GM18909 (cell line): ENCODE results near the gene NUP85.
"Not testable (repeated sequence)": the region's sequence is repeated elsewhere in the genome, so short reads cannot be mapped to it uniquely, and the experiment has no call there.

Experiments
- ATAC-seq: cut with Tn5 transposase; IDR thresholded peaks from one replicate; pipeline ENCODE4 v1.9.1; 2021; ENCODE audit warnings: mild to moderate bottlenecking; ENCODE audit not compliant: unreplicated experiment, poor library complexity

Gene NUP85, protein sequence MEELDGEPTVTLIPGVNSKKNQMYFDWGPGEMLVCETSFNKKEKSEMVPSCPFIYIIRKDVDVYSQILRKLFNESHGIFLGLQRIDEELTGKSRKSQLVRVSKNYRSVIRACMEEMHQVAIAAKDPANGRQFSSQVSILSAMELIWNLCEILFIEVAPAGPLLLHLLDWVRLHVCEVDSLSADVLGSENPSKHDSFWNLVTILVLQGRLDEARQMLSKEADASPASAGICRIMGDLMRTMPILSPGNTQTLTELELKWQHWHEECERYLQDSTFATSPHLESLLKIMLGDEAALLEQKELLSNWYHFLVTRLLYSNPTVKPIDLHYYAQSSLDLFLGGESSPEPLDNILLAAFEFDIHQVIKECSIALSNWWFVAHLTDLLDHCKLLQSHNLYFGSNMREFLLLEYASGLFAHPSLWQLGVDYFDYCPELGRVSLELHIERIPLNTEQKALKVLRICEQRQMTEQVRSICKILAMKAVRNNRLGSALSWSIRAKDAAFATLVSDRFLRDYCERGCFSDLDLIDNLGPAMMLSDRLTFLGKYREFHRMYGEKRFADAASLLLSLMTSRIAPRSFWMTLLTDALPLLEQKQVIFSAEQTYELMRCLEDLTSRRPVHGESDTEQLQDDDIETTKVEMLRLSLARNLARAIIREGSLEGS

DNA sequence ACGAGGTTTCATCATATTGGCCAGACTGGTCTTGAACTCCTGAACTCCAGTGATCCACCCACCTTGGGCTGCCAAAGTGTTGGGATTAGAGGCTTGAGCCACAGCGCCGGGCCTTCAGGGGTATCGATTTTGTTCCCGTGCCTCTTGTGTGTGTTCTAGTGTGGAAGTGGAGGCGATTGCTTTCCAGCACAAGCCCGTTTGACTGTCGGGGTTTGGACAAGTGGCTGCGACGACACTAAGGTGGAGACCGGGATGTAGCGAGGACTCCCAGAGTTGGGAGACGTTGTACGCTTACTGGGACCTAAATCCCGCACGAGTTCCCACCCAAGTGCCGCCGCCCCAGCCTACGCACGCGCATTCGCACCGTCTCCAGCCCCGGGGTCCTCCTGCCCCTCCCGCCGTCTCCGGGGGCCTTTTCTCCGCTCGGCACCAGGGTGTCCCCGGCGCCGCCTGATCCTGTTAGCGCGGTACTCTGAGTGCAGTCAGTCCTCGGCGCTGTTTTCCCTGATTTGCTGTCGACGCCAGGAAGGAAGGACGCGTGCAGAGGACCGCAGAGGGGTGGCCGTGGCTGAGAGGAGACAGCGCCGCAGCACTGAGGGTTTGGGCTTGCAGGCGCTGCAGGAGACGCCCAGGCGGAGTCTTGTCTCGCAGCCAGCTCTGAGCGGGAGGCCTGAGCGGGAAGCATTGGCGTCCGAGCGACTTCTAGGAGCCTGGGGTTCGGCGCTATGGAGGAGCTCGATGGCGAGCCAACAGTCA lies at the start of gene NUP85:
TSS of gene NUP85 (plus strand) at position 643 of the 756 bp plus-strand sequence. CDS start at position 726, 83 bp downstream.
- ATAC-seq: peak; percentile 76

- not testable (repeated sequence) for ATAC-seq
Observed at GRCh38 chr17:75158480-75158879, 47.0 kb upstream of the NUP85 start.

DNA sequence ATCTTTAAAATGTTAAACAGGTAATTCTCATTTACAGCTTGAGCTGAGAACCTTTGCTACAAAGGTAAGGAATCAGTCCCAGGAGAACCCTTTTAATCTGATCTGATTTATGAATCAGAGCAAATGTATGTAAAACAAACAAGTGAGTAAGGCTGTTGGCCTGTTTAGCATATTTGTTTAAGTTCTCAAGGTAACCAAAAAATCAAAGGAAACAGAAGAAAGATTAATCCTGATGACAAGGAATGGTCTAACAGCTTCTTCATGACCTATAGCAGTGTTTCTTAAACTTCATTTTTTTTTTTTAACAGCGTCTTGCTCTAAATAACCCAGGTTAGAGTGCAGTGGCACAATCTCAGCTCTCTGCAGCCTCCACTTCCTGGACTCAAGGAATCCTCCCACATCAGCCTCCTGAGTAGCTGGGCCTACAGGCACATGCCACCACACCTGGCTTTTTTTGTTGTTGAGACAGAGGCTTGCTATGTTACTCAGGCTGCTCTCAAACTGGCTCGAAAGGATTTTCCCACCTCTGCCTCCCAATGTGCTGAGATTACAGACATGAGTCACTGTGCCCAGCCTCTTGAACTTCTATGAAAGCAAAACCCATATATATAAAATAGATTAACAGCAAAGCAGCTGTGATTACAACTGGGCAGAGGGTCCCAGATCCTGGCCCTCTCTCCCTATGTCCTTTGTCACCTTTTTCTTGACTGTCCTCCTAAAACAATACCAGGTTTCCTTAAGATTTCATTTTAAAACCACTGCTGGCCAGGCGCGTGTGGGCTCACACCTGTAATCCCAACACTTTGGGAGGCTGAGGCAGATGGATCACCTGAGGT lies 46.1 kb upstream of the NUP85 start:
- no peak for ATAC-seq

GRCh38 chr17:75160211-75160610 lies 45.3 kb upstream of the NUP85 start:
- ATAC-seq: no peak

GRCh38 chr17:75163074-75163473 lies 42.4 kb upstream of the NUP85 start:
- ATAC-seq: no peak

DNA sequence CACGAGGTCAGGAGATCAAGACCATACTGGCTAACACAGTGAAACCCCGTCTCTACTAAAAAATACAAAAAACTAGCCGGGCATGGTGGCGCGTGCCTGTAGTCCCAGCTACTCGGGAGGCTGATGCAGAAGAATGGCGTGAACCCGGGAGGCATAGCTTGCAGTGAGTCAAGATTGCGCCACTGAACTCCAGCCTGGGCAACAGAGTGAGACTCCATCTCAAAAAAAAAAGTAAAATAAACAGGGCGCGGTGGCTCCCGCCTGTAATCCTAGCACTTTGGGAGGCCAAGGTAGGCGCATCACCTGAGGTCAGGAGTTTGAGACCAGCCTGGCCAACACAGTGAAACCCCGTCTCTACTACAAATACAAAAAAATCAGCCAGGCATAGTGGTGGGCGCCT lies 40.9 kb upstream of the NUP85 start:
- ATAC-seq: not testable (repeated sequence)

DNA sequence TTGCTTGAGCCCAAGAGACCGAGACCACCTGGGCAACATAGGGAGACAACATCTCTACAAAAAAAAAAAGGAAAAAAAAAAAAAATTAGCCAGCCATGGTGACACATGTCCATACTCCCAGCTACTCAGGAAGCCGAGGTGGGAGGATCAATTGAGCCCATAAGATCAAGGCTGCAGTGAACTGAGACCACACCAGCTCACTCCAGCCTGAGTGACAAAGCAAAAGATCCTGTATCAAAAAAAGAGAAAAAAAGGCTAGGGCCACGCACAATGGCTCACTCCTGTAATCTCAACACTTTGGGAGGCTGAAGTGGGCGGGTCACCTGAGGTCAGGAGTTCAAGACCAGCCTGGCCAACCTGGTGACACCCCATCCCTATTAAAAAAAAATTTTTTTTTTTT lies 36.5 kb upstream of the NUP85 start:
- ATAC-seq: no peak

DNA sequence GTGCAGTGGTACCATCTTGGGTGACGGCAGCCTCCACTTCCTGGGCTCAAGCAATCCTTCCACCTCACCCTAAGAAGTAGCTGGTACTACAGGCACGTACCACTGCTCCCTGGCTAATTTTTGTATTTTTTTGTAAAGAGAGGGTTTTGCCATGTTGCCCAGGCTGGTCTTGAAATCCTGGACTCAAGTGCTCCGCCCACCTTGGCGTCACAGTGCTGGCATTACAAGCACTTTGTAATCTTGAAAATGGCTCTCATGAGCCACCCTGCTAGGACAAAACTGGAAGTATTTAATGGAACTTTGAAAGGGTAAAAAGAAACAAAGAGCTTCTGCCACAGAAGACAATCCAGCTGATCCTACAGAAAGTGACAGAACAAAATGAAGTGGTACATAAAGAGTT lies 32.0 kb upstream of the NUP85 start:
- ATAC-seq: no peak

DNA sequence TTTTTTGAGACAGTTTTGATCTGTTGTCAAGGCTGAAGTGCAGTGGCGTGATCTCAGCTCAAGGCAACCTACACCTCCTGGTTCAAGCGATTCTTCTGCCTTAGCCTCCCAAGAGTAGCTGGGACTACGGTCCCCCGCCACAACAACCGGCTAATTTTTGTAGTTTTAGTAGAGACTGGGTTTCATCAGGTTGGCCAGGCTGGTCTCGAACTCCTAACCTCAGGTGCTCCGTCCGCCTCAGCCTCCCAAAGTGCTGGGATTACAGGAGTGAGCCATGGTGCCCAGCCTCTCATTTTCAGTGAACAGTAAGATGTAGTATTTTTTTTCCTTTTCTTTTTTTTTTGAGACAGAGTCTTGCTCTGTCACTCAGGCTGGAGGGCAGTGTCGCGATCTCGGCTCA lies 30.5 kb upstream of the NUP85 start:
- ATAC-seq: no peak

DNA sequence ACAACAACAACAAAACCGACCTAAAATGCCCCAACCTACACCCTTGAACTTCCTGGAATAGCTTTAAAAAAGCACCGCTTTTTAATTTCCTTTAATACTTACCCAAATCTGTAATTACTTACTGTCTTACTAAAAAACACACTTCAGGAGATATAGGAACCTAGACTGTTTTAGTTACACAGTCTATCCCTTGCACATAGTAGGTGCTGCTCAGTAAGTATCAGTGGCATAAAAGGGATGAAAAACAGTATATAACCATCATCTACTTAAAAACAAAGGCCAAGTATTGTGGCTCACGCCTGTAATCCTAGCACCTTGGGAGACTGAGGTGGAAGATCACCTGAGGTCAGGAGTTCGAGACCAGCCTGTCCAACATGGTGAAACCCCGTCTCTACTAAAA lies 28.9 kb upstream of the NUP85 start:
- ATAC-seq: no peak

DNA sequence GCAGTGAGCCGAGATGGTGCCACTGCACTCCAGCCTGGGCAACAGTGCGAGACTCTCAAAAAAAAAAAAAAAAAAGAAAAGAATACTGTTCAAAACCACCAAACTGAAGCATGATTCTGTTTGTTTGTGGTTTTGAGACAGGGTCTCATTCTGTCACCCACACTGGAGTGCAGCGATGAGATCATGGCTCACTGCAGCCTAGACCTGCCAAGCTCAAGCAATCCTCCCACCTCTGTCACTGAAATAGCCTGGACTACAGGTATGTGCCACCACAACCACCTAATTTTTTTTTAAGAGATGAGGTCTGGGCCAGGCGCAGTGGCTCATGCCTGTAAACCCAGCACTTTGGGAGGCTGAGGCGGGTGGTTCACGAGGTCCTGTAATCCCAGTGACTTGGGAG lies 27.0 kb upstream of the NUP85 start:
- ATAC-seq: no peak

DNA sequence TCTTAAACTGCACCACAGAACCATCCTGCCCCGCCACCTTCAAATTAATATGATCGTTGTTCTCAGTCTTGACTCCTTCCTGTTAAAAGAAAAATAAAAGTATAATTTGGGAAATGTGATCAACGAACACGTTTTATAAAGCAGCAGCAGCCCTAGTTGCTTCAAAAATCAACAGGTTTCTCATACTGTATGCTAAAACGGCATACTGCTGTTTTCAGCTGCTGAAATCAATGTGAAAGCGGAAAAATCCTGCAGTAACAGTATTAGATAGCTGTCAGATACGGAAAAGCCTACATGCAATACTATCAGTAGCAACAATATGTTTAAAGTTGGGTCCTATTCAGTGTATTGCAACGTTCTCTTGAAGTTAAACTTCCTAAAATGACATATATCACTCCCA lies 24.4 kb upstream of the NUP85 start:
- ATAC-seq: no peak

DNA sequence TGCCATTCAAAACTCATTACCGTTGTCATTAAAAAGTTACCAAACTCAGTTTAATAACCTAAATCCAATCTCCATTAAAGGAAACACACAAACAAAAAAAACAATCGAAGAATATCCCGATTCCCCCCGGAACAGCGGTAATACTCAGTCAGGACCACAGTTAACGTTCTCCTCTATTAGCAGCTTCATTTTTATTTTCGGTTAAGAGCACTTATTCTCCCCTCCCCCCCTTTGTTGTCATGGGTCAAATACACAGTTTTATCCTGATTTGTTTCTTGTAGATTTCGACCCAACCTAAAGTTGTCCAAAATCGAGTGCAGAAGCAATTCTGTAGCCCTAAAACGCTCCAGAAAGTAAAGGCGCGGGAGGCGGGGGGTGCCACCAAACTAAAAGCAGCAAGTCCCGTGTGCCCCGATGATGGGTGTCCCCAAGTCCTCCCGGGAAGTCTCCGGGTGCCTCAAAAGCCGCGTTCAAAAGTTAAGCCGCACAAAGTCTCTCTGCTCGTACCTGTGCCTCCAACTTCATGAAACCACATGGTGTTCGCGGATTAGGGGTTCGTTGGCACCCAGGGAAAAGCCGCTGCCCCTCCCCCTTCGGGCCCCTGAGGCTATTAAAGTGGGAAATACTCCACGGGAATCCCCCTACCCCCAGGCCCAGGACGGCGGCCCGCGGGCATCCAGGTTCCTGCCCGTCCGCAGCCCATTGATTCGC lies 23.7 kb upstream of the NUP85 start:
- no peak for ATAC-seq

- peak; percentile 14 for ATAC-seq
Observed at GRCh38 chr17:75182319-75182568, 23.2 kb upstream of the NUP85 start.

GRCh38 chr17:75182569-75183436 lies 22.7 kb upstream of the NUP85 start, which contains the start of gene SUMO2:
Gene SUMO2 (minus strand): TSS chr17:75182959. CDS start chr17:75182834, 125 bp downstream.
- peak; percentile 82 for ATAC-seq

DNA sequence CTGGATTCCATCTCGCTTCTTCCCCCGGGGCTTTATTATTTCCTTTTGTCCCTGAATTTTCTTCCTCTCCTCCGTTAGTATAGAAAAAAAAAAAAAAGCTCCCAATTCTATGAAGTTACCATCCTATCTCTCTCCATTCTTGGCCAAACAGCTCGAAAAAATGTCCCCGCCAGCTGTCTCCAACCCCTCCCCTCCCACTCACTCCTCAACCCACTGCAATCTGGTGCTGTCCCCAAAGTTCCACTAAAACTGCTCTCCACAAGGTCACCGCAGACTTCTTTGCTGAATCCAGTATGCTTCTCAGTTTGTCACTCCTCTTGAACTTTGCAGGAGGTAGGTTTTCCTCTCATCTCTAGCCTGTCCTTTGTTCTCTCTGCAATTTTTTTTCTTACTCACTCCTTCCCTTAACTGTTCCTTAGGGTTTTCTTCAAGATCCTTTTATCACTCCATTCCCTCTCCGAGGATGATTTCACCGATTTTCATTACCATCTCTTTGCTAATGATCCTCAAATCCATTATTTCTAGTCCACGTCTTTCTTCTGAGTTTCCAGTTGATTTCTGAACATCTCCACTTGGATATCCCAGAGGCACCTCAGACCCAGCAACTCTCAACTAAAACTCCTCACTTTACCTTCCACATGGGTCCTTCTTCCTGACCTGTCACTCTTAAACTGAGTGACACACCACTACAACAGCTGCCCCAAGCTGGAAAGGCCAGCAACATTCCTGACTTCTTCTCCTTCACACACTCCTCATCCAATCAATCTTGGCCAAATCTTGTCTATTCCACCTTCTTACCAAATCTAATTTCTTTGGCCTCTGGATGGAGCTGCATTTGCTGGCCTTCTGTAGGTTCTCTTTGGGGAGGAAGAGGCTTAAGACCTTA lies 21.2 kb upstream of the NUP85 start:
- ATAC-seq: no peak

DNA sequence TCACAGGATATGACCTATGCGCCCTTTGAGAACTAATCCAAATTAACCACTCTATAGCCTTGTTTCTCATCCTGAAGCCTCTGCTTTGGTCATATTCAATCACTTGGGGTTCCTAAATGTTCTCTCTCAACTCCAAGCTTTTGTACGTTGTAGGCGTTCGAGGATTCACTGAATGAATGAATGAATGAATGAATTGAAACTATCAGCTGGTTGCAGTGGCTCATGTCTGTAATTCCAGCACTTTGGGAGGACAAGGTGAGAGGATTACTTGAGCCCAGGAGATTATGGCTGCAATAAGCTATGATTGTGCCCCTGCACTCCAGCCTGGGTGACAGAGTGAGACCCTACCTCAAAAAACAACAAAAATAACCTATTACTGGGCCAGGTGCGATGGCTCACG lies 16.9 kb upstream of the NUP85 start:
- no peak for ATAC-seq

DNA sequence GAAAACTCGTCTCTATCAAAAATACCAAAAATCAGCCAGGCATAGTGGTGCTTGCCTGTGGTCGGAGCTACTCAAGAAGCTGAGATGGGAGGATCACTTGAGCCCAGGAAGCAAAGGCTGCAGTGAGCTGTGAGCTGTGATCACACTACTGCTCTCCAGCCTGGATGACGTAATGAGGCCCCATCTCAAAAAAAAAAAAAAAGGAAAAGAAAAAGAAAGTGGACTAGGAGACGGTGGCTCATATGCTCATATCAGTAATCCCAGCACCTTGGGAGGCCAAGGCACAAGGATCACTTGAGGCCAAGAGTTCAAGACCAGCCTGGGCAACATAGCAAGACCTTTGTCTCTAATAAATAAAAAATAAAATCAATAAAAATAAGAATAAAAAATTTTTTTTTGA lies 13.9 kb upstream of the NUP85 start:
- ATAC-seq: no peak
